Caco-2 (cell line): ENCODE results near the gene BRD9. TPM values are rescaled to one million over a fixed set of nuclear protein-coding genes. Genes with fewer than 3 reads are reported as not detected.
"Not testable (repeated sequence)": the region's sequence is repeated elsewhere in the genome, so short reads cannot be mapped to it uniquely, and the experiment has no call there.

ENCODE experiments used
- BruUV-seq: library from RNA; stranded (reverse); fragments of 400-500 nt; replicated peaks from 2 replicates; lab custom pipeline; 2021; lab: Mats Ljungman, UMichigan
- CTCF ChIA-PET: fragments of 300-600 bp; sonication (Branson Sonifier 250); formaldehyde crosslinking; loops from one replicate; lab custom pipeline; 2022; ENCODE audit warnings: antibody characterized with exemption; lab: Charles Lee
- POLR2A ChIA-PET: fragments of 300-600 bp; sonication (Branson Sonifier 250); formaldehyde crosslinking; loops from one replicate; lab custom pipeline; 2022; ENCODE audit warnings: antibody characterized with exemption; lab: Charles Lee
- DNase-seq, 2 experiments: peaks; one replicate each; pipeline versions ENCODE4 v3.0.0 to v3.0.0-alpha.2; 2020 to 2022
- H3K27me3 ChIP-seq: replicated peaks from 2 replicates; pipeline ENCODE4 v1.6.0; 2011; ENCODE audit warnings: low read length; ENCODE audit not compliant: control insufficient read depth, insufficient read depth
- H3K36me3 ChIP-seq: 2 replicates; pipeline ENCODE4 v1.5.1; 2011; ENCODE audit warnings: low read length; ENCODE audit not compliant: control insufficient read depth, insufficient read depth
- H3K4me1 ChIP-seq: fragments of 250-450 bp; sonication (Bioruptor Pico); 2 replicates; pipeline ENCODE4 v1.5.1; 2020; ENCODE audit warnings: mild to moderate bottlenecking
- H3K4me3 ChIP-seq: 2 replicates; pipeline ENCODE4 v1.5.1; 2011; ENCODE audit warnings: low read depth, mild to moderate bottlenecking, control low read depth, low read length
- H3K9me3 ChIP-seq: fragments of 250-450 bp; sonication (Bioruptor Pico); 2 replicates; pipeline ENCODE4 v1.5.1; 2020; ENCODE audit warnings: mild to moderate bottlenecking, moderate library complexity
- H3K27ac Mint-ChIP-seq: one replicate; pipeline ENCODE4 v1.8.0; 2022; ENCODE audit warnings: mixed read lengths; ENCODE audit not compliant: unreplicated experiment
- H3K27me3 Mint-ChIP-seq: one replicate; pipeline ENCODE4 v1.8.0; 2022; ENCODE audit warnings: mixed read lengths; ENCODE audit not compliant: insufficient read depth, unreplicated experiment
- H3K36me3 Mint-ChIP-seq: one replicate; pipeline ENCODE4 v1.8.0; 2022; ENCODE audit warnings: mild to moderate bottlenecking, mixed read lengths; ENCODE audit not compliant: insufficient read depth, unreplicated experiment
- H3K4me1 Mint-ChIP-seq: one replicate; pipeline ENCODE4 v1.8.0; 2022; ENCODE audit warnings: low read depth, mixed read lengths; ENCODE audit not compliant: unreplicated experiment
- H3K4me3 Mint-ChIP-seq: one replicate; pipeline ENCODE4 v1.8.0; 2022; ENCODE audit warnings: mild to moderate bottlenecking, moderate library complexity, mixed read lengths; ENCODE audit not compliant: unreplicated experiment
- H3K9me3 Mint-ChIP-seq: one replicate; pipeline ENCODE4 v1.8.0; 2022; ENCODE audit warnings: mixed read lengths; ENCODE audit not compliant: unreplicated experiment
- intact Hi-C: fragments of 100-400 bp; cut with micrococcal nuclease; formaldehyde crosslinking; loops from one replicate; pipeline ENCODE4 v1.10.0; 2022; ENCODE audit not compliant: unreplicated experiment
- total RNA-seq: library from RNA; stranded (reverse); gene quantifications from 2 replicates; pipeline ENCODE4 v1.2.3, GENCODE V29; 2022
- TF ChIP-seq, protein P1 (sequence below), 2 experiments: fragments of 200-600 bp in 1 of 2; IDR thresholded peaks; 1 replicate in 1 of 2; 2 replicates in 1 of 2; pipeline versions ENCODE4 v1.5.1 to v1.8.0; 2011 to 2022; ENCODE audit warnings: antibody characterized with exemption in 1 of 2, control low read depth in 1 of 2, inconsistent platforms in 1 of 2, low read depth in 1 of 2, low read length in 1 of 2, mild to moderate bottlenecking in 1 of 2, moderate library complexity in 1 of 2; ENCODE audit not compliant: insufficient read depth in 1 of 2, severe bottlenecking in 1 of 2, unreplicated experiment in 1 of 2

Gene BRD9
- total RNA-seq, 1 experiment from 2014 or later: 77.5 TPM

- H3K4me1 Mint-ChIP-seq: no peaks in the 10 kb centered on the region
- no peak overlapping the region for H3K27ac Mint-ChIP-seq
- H3K36me3 Mint-ChIP-seq: peaks cover 16% of the 10 kb centered on the region
- intact Hi-C loops: no loop called here
- CTCF ChIA-PET: no interaction called here
- BruUV-seq: no TSS peak
- TF ChIP-seq, protein P1, sequence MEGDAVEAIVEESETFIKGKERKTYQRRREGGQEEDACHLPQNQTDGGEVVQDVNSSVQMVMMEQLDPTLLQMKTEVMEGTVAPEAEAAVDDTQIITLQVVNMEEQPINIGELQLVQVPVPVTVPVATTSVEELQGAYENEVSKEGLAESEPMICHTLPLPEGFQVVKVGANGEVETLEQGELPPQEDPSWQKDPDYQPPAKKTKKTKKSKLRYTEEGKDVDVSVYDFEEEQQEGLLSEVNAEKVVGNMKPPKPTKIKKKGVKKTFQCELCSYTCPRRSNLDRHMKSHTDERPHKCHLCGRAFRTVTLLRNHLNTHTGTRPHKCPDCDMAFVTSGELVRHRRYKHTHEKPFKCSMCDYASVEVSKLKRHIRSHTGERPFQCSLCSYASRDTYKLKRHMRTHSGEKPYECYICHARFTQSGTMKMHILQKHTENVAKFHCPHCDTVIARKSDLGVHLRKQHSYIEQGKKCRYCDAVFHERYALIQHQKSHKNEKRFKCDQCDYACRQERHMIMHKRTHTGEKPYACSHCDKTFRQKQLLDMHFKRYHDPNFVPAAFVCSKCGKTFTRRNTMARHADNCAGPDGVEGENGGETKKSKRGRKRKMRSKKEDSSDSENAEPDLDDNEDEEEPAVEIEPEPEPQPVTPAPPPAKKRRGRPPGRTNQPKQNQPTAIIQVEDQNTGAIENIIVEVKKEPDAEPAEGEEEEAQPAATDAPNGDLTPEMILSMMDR (IDR thresholded peaks at IDR 0.05; ENCODE audit: insufficient read depth in 1 of 2, low read depth in 1 of 2, low read length in 1 of 2, severe bottlenecking in 1 of 2, unreplicated experiment in 1 of 2): no peak
- H3K4me1 ChIP-seq: peaks cover 24% of the 10 kb centered on the region
- POLR2A ChIA-PET: no interaction called here
- peaks cover 3% of the 10 kb centered on the region; the same call in 1 of the 2 replicates for H3K27me3 ChIP-seq
- no peak overlapping the region for H3K4me3 Mint-ChIP-seq
- no peak overlapping the region for H3K4me3 ChIP-seq
- DNase-seq: no peak
- no peaks in the 10 kb centered on the region for H3K9me3 ChIP-seq
- no peaks in the 10 kb centered on the region for H3K36me3 ChIP-seq
- no peaks in the 10 kb centered on the region for H3K9me3 Mint-ChIP-seq
- peaks cover 15% of the 10 kb centered on the region for H3K27me3 Mint-ChIP-seq
Observed at GRCh38 chr5:854966-855743, 37.4 kb downstream of the BRD9 start.

DNA sequence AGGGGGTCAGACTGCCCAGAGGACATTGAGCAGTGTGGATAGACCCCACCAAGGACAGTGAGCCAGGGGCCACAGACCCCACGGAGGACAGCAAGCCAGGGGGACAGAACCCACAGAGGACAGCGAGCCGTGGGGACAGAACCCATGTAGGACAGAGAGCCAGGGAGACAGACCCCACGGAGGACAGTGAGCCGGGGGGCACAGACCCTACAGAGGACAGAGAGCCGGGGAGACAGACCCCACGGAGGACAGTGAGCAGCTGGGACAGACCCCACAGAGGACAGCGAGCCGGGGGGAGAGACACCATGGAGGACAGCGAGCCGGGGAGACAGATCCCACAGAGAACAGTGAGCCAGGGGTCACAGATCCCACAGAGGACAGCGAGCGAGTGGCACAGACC, 38.4 kb downstream of the BRD9 start:
- intact Hi-C loops: no loop called here
- no peak overlapping the region for H3K27ac Mint-ChIP-seq
- Histone ChIP-seq H3K27me3 (peaks cover 3% of the 10 kb centered on the region; the same call in 1 of the 2 replicates), H3K4me1 (peaks cover 21% of the 10 kb centered on the region), H3K36me3 (no peaks in the 10 kb centered on the region), H3K4me3 (no peak overlapping the region), H3K9me3 (no peaks in the 10 kb centered on the region)
- no TSS peak for BruUV-seq
- POLR2A ChIA-PET: no interaction called here
- H3K4me1 Mint-ChIP-seq: no peaks in the 10 kb centered on the region
- CTCF ChIA-PET: no interaction called here
- DNase-seq: peak in 1 of 2 experiments; percentile 34
- no peak overlapping the region for H3K4me3 Mint-ChIP-seq
- H3K27me3 Mint-ChIP-seq: peaks cover 15% of the 10 kb centered on the region
- H3K9me3 Mint-ChIP-seq: no peaks in the 10 kb centered on the region
- H3K36me3 Mint-ChIP-seq: peaks cover 16% of the 10 kb centered on the region
- TF ChIP-seq, protein P1 (IDR thresholded peaks at IDR 0.05; ENCODE audit: insufficient read depth in 1 of 2, low read depth in 1 of 2, low read length in 1 of 2, severe bottlenecking in 1 of 2, unreplicated experiment in 1 of 2): no peak

- H3K36me3 ChIP-seq, H3K27me3 ChIP-seq, POLR2A ChIA-PET, H3K4me3 Mint-ChIP-seq, H3K9me3 Mint-ChIP-seq, CTCF ChIA-PET, H3K27ac Mint-ChIP-seq, intact Hi-C loops, H3K4me1 Mint-ChIP-seq, H3K4me3 ChIP-seq, H3K9me3 ChIP-seq, BruUV-seq: not testable (repeated sequence)
- H3K4me1 ChIP-seq: peaks cover 21% of the 10 kb centered on the region
- Mint-ChIP-seq H3K27me3 (peaks cover 15% of the 10 kb centered on the region), H3K36me3 (peaks cover 15% of the 10 kb centered on the region)
- DNase-seq: peak in 1 of 2 experiments; percentile 27
Observed at GRCh38 chr5:853416-854090, 39.0 kb downstream of the BRD9 start.
